ENCODE data around the gene AGPAT1.

Gene AGPAT1, protein sequence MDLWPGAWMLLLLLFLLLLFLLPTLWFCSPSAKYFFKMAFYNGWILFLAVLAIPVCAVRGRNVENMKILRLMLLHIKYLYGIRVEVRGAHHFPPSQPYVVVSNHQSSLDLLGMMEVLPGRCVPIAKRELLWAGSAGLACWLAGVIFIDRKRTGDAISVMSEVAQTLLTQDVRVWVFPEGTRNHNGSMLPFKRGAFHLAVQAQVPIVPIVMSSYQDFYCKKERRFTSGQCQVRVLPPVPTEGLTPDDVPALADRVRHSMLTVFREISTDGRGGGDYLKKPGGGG

GRCh38 chr6:32175711-32176475 is at the start of gene AGPAT1:
Gene AGPAT1, minus strand, starts transcription at chr6:32176084. Its CDS starts 4,588 bp downstream, at chr6:32171496.
- peak within 1 kb of the TSS; percentile 99 for H3K27ac ChIP-seq
- TF ChIP-seq ZFX (IDR thresholded peaks at IDR 0.05; ENCODE audit: borderline replicate concordance) = no peak
- TF ChIP-seq, protein P1, sequence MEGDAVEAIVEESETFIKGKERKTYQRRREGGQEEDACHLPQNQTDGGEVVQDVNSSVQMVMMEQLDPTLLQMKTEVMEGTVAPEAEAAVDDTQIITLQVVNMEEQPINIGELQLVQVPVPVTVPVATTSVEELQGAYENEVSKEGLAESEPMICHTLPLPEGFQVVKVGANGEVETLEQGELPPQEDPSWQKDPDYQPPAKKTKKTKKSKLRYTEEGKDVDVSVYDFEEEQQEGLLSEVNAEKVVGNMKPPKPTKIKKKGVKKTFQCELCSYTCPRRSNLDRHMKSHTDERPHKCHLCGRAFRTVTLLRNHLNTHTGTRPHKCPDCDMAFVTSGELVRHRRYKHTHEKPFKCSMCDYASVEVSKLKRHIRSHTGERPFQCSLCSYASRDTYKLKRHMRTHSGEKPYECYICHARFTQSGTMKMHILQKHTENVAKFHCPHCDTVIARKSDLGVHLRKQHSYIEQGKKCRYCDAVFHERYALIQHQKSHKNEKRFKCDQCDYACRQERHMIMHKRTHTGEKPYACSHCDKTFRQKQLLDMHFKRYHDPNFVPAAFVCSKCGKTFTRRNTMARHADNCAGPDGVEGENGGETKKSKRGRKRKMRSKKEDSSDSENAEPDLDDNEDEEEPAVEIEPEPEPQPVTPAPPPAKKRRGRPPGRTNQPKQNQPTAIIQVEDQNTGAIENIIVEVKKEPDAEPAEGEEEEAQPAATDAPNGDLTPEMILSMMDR (IDR thresholded peaks at IDR 0.05) = no peak

DNA sequence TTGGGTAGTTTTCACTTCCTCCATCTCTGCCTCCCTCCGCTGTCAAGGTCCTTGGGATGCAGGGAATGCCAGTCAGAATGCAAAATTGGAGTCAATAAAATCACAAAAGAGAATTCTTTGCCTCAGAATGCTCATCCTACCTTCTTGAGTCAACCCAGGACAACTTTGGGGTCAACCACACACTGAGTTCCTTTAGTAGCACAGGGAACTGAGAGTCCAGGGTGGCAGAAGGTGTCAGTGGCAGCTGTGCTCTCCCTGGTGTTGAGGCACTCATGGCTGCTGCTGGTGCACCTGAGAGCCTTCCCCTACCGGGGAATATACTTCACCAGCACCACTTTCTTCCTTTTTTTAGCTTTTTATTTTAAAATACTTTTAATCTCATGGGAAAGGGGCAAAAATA is 48.8 kb upstream of the AGPAT1 start:
- TF ChIP-seq, protein P1 (IDR thresholded peaks at IDR 0.05) = no peak
- TF ChIP-seq ZFX (IDR thresholded peaks at IDR 0.05; ENCODE audit: borderline replicate concordance) = no peak

GRCh38 chr6:32223258-32224235 is 47.7 kb upstream of the AGPAT1 start, which contains the start of gene NOTCH4:
Gene NOTCH4, minus strand, starts transcription at chr6:32224067. Its CDS starts 139 bp downstream, at chr6:32223928.
- H3K27ac ChIP-seq = no peak within 1 kb of the TSS
- TF ChIP-seq, protein P1 (IDR thresholded peaks at IDR 0.05) = no peak
- TF ChIP-seq ZFX (IDR thresholded peaks at IDR 0.05; ENCODE audit: borderline replicate concordance) = no peak

More for the DNA sequence above, 48.8 kb upstream of the AGPAT1 start:
- no peak overlapping the region for H3K27ac ChIP-seq

DNA sequence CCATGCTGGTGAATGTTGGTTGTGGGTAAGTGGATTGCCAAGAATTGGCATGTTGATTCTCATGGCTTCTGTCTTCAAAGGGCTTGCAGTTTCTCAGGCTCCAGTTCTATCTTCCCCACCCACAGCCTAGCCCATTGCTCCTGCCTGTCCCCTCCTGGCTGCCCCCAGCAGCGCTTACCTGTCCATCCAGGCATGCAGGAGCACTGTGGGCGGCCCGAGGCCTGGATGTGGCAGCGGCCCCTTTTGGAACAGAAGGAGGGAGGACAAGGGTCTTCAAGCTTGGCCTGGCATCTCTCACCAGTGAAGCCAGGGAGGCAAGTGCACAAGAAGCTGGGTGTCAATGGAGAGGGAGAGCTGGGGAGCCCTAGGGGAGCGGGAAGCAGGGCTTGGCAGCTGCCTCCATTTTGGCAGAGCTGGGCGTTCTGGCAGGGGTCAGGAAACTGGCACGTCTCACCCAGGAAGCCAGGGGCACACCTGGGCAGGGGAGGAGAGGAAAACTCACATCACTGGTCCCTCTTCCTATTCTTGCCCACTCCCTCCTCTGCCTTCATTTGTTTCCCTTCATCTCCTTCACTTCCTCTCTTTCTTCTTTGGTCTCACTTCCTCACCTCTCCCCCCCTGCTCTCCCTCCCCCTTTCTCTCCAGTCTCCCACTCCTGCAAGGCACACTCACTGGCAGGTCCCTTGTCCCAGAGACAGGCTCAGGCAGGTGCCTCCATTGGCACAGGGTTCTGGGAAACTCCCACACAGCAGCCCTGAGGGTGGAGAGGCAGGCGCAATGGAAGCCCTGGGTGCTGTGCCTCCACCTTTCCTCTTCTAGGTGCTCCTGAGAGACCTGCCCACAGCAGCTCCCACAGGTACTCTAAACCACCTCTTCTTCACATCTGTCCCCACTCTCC is 46.7 kb upstream of the AGPAT1 start:
- TF ChIP-seq, protein P1 (IDR thresholded peaks at IDR 0.05) = no peak
- H3K27ac ChIP-seq = no peak overlapping the region

DNA sequence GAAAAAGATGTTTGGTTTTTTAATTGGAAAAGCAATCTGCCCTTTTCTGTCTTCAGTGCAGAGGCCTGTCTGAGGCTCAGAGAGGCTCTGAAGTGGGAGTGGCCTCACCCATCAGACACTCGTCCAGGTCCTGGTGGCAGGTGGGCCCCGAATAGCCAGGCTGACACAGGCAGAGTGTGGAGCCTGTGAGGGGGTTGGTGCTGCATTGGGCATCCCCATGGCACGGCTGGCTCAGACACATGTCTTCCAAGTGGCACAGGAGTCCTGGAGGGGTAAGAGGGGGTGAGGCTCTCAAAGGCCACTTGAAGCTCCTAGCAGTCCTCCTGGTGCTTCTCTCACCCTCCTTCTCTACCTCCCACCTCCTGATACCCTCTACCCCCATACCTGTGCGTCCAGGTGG is 44.1 kb upstream of the AGPAT1 start:
- TF ChIP-seq, protein P1 (IDR thresholded peaks at IDR 0.05) = no peak
- TF ChIP-seq ZFX (IDR thresholded peaks at IDR 0.05; ENCODE audit: borderline replicate concordance) = no peak
- H3K27ac ChIP-seq = no peak overlapping the region

DNA sequence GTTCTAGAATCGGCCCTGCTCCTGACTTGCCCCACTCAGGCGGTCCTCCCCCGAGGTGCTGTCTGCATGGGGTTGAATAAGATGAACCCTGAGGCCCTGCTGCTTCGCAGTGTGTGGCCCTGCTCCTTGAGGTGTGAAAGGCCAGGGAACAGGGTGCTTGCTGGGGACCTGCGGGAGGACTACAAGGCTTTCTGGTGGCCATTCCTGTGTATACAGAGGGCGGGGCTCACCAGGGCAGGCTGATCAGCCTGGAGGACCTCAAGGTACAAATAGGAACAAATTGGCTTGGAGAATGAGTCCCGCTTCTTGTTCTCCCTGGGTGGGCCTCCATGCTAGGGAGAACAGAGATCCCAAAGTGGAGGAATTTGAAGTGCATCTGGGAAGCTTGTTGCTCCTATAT is 42.3 kb upstream of the AGPAT1 start:
- H3K27ac ChIP-seq = no peak overlapping the region
- TF ChIP-seq, protein P1 (IDR thresholded peaks at IDR 0.05) = no peak
- TF ChIP-seq ZFX (IDR thresholded peaks at IDR 0.05; ENCODE audit: borderline replicate concordance) = no peak

All from 22Rv1 (cell line).